ENCODE results near the gene LTF. TPM values are rescaled to one million over a fixed set of nuclear protein-coding genes. Genes with fewer than 3 reads are reported as not detected.

The LTF gene
- total and polyA plus RNA-seq, 2 donors (not counting 1 experiment from before 2014, with no cell fraction given): 0.22 TPM; not detected in 1

- no peaks in the 10 kb centered on the region for H3K36me3 ChIP-seq (replicated peaks in 1 of 2; ENCODE audit: control extremely low read depth in 1 of 2, control insufficient read depth in 1 of 2, extremely low read depth in 1 of 2, insufficient read depth in 2 of 2, low read length in 1 of 2)
- ChIA-PET POLR2A (no interaction called here), CTCF (interaction anchor here (1.6 to 9.1 kb wide), 3 partner anchors 55 to 146 kb away, joined by 4 to 253 read pairs (median 15); no protein-coding TSS in a partner anchor)
- ATAC-seq (ENCODE audit: low read depth): no peak
- DNase-seq: no peak
- Mint-ChIP-seq H3K27me3 (peaks cover 17% of the 10 kb centered on the region), H3K4me3 (no peak overlapping the region), H3K27ac (no peak overlapping the region), H3K4me1 (peaks cover 9% of the 10 kb centered on the region), H3K9me3 (ENCODE audit: insufficient read depth) (no peaks in the 10 kb centered on the region)
- H3K4me2 ChIP-seq (replicated peaks; ENCODE audit: low read depth, low read length, poor library complexity, severe bottlenecking): no peak overlapping the region
- no peak overlapping the region for H3K4me3 ChIP-seq (ENCODE audit: control extremely low read depth in 1 of 5, extremely low read depth in 1 of 5, insufficient read depth in 1 of 5, low read depth in 2 of 5, low read length in 4 of 5)
- no peak overlapping the region for H3K27ac ChIP-seq (ENCODE audit: low read length in 2 of 2)
- peaks cover 0 to 14% (median 6%) of the 10 kb centered on the region in 4 experiments for H3K27me3 ChIP-seq (replicated peaks in 1 of 4; ENCODE audit: control extremely low read depth in 1 of 4, control insufficient read depth in 3 of 4, insufficient read depth in 4 of 4, low read length in 3 of 4)
- peaks cover 7 to 10% of the 10 kb centered on the region in 2 donors for H3K4me1 ChIP-seq (ENCODE audit: control insufficient read depth in 2 of 2, insufficient read depth in 2 of 2, low read length in 2 of 2)
- no peak overlapping the region for H2AFZ ChIP-seq (ENCODE audit: insufficient read depth, low read depth, low read length, poor library complexity, severe bottlenecking)
- WGBS (ENCODE audit: insufficient coverage): 100% methylated on average over 1 of the region's 1 CpG
- intact Hi-C loops (cut with micrococcal nuclease): loop anchor here (10.0 kb wide), 1 partner anchor 210 kb away; the partner anchor contains the start of gene ALS2CL
- no peak for TF ChIP-seq EZH2 (IDR thresholded peaks at IDR 0.05; ENCODE audit: borderline replicate concordance, insufficient read depth, low read depth, low read length, poor library complexity, severe bottlenecking)
- TF ChIP-seq CTCF (IDR thresholded peaks at IDR 0.05): no peak
- H3K9me3 ChIP-seq (ENCODE audit: control extremely low read depth in 1 of 3, control insufficient read depth in 2 of 3, insufficient read depth in 1 of 3, low read length in 2 of 3): no peaks in the 10 kb centered on the region
- no peaks in the 10 kb centered on the region for H3K79me2 ChIP-seq (ENCODE audit: control insufficient read depth, insufficient read depth, low read length)
- H4K20me1 ChIP-seq (ENCODE audit: control insufficient read depth, insufficient read depth, low read length, poor library complexity, severe bottlenecking): no peaks in the 10 kb centered on the region
- H3K9ac ChIP-seq (ENCODE audit: low read length): no peak overlapping the region
Measured at GRCh38 chr3:46484388-46484787, 19.7 kb upstream of the LTF start.

GRCh38 chr3:46483825-46484224 lies 19.1 kb upstream of the LTF start:
- DNase-seq: no peak
- Histone ChIP-seq H3K4me1 (ENCODE audit: control insufficient read depth in 2 of 2, insufficient read depth in 2 of 2, low read length in 2 of 2) (peaks cover 1 to 4% of the 10 kb centered on the region in 2 donors), H3K36me3 (replicated peaks in 1 of 2; ENCODE audit: control extremely low read depth in 1 of 2, control insufficient read depth in 1 of 2, extremely low read depth in 1 of 2, insufficient read depth in 2 of 2, low read length in 1 of 2) (no peaks in the 10 kb centered on the region), H4K20me1 (ENCODE audit: control insufficient read depth, insufficient read depth, low read length, poor library complexity, severe bottlenecking) (no peaks in the 10 kb centered on the region), H3K27me3 (replicated peaks in 1 of 4; ENCODE audit: control extremely low read depth in 1 of 4, control insufficient read depth in 3 of 4, insufficient read depth in 4 of 4, low read length in 3 of 4) (peaks cover 0 to 15% (median 8%) of the 10 kb centered on the region in 4 experiments), H3K79me2 (ENCODE audit: control insufficient read depth, insufficient read depth, low read length) (no peaks in the 10 kb centered on the region), H2AFZ (ENCODE audit: insufficient read depth, low read depth, low read length, poor library complexity, severe bottlenecking) (no peak overlapping the region), H3K27ac (ENCODE audit: low read length in 2 of 2) (no peak overlapping the region), H3K9me3 (ENCODE audit: control extremely low read depth in 1 of 3, control insufficient read depth in 2 of 3, insufficient read depth in 1 of 3, low read length in 2 of 3) (no peaks in the 10 kb centered on the region), H3K4me3 (ENCODE audit: control extremely low read depth in 1 of 5, extremely low read depth in 1 of 5, insufficient read depth in 1 of 5, low read depth in 2 of 5, low read length in 4 of 5) (no peak overlapping the region), H3K9ac (ENCODE audit: low read length) (no peak overlapping the region), H3K4me2 (replicated peaks; ENCODE audit: low read depth, low read length, poor library complexity, severe bottlenecking) (no peak overlapping the region)
- no peaks in the 10 kb centered on the region for H3K9me3 Mint-ChIP-seq (ENCODE audit: insufficient read depth)
- no peak overlapping the region for H3K27ac Mint-ChIP-seq
- H3K27me3 Mint-ChIP-seq: peaks cover 17% of the 10 kb centered on the region
- intact Hi-C loops (cut with micrococcal nuclease): loop anchor here (10.0 kb wide), 1 partner anchor 211 kb away; the partner anchor contains the start of gene ALS2CL
- peaks cover 4% of the 10 kb centered on the region for H3K4me1 Mint-ChIP-seq
- ATAC-seq (ENCODE audit: low read depth): no peak
- H3K4me3 Mint-ChIP-seq: no peak overlapping the region
- ChIA-PET POLR2A (no interaction called here), CTCF (interaction anchor here (0.9 to 9.1 kb wide), 4 partner anchors 55 to 147 kb away, joined by 3 to 253 read pairs (median 10); no protein-coding TSS in a partner anchor)
- no peak for TF ChIP-seq CTCF (IDR thresholded peaks at IDR 0.05)
- no peak for TF ChIP-seq EZH2 (IDR thresholded peaks at IDR 0.05; ENCODE audit: borderline replicate concordance, insufficient read depth, low read depth, low read length, poor library complexity, severe bottlenecking)
- WGBS (ENCODE audit: insufficient coverage): no CpG with 5 or more reads among the region's 2 CpGs
